Stomach (tissue), 4 donors: ENCODE measurements around the gene PRUNE2.

Experiments
- CTCF ChIP-seq, 7 experiments: fragments of 450-650 bp in 4 of 7; fragments of 200-600 bp in 3 of 7; sonication (generic) in 3 of 7; IDR thresholded peaks; one replicate each; pipeline ENCODE4 v1.5.1; 2016 to 2019; ENCODE audit warnings: antibody characterized with exemption in 7 of 7, control low read depth in 2 of 7, mild to moderate bottlenecking in 1 of 7
- EP300 ChIP-seq: sonication (generic); formaldehyde crosslinking; IDR thresholded peaks from one replicate; pipeline ENCODE4 v1.6.1; 2017; ENCODE audit warnings: antibody characterized with exemption
- POLR2AphosphoS5 ChIP-seq, 3 donors: sonication (generic); formaldehyde crosslinking; IDR thresholded peaks; one replicate each; pipeline ENCODE4 v1.6.1; 2016; ENCODE audit warnings: antibody characterized with exemption in 3 of 3

DNA sequence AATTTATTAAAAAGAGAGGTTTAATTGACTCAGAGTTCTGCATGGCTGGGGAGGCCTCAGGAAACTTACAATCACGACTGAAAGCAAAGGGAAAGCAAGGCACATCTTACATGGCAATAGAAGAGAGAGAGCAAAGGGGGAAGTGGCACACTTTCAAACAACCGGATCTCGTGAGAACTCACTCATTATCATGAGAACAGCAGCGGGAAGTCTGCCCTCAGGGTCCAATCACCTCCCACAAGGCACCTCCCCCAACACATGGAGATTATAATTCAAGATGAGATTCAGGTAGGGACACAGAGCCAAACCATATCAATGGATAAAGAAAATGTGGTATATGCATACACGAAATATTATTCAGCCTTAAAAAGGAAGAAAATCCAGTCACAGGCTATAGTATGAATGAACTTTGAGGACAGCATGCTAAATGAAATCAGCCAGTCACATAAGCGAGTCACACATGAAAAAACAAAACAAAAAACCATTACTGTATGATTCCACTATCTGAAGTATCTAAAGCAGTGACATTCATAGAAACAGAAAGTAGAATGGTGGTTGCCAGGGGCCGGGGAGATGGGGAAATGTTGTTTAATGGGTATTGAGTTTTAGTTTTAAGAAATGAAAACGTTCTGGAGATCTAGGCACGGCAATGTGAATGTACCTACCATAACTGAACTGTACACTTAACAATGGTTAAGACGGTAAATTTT lies 225.0 kb downstream of the PRUNE2 start:
- no peak for TF ChIP-seq CTCF (IDR thresholded peaks at IDR 0.05)
- no peak for TF ChIP-seq EP300
- TF ChIP-seq POLR2AphosphoS5 (IDR thresholded peaks at IDR 0.05) = no peak
